Non-pigmented ciliary epithelial cell (primary cell): Measurements from ENCODE around the gene DRAM1.
A peak's percentile ranks its signal among the peaks of the same experiment; 100 is the strongest.
"Not testable (repeated sequence)": the region's sequence is repeated elsewhere in the genome, so short reads cannot be mapped to it uniquely, and the experiment has no call there.

Experiments used
- DNase-seq: peaks from one replicate; pipeline ENCODE4 v3.0.0-alpha.2; 2010; ENCODE audit warnings: low read depth

Gene DRAM1, protein sequence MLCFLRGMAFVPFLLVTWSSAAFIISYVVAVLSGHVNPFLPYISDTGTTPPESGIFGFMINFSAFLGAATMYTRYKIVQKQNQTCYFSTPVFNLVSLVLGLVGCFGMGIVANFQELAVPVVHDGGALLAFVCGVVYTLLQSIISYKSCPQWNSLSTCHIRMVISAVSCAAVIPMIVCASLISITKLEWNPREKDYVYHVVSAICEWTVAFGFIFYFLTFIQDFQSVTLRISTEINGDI

DNA sequence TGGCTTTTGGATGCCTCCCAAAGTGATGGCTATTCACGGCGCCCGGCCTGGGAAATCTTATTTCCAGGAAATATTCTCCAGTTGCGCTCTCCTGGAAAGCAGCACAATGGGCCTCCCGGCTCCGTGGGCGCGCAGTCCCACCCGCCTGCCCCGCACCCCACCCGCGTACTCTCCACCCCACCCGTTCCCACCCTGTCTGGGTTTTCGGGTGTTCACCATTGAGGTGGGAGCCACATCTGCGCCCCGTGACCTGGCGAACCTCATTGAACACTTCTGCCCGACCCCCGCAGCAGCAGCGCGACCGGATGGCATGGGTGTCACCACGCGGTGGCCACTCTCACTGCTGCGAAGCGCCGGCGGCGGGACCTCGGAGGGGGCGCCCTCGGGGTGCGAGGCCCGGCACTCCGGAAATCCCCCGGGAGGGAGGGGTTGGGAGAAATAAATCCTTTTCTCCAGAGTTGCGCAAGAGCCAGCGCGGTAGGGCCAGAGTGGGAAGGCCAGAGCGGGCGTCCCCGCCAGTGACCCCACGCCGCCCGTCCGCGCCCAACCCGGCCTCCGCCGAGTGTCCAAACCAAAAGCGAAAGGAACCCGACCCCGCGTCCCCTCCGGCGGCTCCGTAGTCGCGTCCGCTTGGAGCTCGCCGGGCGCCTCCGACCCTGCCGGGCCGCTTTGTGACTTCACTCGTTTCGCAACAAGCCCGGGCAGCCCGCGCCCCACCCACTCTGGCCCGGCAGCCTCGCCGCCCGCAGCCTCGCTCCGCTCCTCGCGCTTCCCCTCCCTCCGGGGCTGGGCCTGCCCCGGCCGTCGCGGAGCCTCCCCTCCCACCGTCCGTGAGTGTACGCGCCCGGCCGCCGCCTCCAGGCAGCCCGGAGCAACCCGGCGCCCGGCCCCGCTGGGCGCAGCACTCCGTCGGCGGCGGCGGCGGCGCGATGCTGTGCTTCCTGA, at the start of gene DRAM1:
Gene DRAM1, plus strand, starts transcription at position 720 of the 945 bp plus-strand sequence. Its CDS starts 210 bp downstream, at position 930.
- DNase-seq: no peak

DNA sequence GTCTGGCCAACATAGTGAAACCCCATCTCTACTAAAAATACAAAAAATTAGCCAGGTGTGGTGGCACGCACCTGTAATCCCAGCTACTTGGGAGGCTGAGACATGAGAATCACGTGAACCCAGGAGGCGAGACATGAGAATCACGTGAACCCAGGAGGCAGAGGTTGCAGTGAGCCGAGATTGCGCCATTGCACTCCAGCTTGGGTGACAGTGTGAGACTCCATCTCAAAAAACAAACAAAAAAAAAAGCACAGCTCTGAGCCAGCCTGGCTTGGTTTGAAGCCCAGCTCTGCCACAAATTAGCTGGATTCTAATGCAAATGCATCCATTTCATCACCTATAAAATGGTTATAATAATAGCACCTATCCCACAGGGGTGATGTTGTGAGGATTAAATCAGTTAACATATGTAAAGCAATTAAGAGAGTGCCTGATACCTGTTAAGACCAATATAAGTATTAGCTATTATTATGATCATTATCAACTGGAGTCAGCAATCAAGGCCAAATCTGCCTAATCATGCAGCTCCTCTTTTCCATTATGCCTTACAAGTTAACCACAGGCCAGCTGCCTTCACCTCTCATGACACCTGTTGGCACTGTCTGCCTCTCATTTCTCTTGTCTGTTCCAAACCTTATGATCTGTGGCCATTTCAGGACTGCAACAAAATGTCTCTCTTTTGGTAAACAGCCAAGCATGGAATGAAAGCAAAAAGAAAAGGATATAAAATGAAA, 48.8 kb upstream of the DRAM1 start:
- DNase-seq: no peak

DNA sequence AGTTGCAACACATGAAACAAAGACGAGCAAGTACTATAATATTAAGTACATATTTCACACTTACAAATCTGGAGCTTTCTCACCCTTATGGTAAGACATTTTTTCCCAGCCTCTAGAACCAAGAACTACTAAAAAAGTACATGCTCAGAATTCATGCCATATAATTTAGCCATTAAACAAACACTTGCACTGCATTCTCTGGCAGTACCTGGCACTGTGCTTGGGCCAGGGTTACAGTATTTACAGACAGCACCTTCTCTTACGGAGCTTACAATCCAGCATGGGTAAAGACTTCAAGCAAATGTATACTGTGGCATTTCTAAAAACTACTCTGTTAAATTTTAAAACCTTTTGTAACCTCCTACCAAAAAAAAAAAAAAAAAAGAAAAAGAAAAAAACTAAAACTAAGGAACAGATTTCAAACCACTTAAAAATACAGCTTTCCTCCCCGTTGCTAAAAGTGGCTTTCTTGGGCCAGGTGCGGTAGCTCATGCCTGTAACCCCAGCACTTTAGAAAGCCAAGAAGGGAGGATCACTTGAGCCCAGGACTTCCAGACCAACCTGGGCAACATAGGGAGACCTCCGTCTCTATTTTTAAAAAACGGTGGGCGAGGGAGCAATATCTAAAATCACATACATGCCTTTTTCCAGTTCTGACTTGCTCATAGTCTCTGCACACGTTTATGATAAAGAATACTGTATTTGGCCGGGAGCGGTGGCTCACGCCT, 47.6 kb upstream of the DRAM1 start:
- DNase-seq: no peak

DNA sequence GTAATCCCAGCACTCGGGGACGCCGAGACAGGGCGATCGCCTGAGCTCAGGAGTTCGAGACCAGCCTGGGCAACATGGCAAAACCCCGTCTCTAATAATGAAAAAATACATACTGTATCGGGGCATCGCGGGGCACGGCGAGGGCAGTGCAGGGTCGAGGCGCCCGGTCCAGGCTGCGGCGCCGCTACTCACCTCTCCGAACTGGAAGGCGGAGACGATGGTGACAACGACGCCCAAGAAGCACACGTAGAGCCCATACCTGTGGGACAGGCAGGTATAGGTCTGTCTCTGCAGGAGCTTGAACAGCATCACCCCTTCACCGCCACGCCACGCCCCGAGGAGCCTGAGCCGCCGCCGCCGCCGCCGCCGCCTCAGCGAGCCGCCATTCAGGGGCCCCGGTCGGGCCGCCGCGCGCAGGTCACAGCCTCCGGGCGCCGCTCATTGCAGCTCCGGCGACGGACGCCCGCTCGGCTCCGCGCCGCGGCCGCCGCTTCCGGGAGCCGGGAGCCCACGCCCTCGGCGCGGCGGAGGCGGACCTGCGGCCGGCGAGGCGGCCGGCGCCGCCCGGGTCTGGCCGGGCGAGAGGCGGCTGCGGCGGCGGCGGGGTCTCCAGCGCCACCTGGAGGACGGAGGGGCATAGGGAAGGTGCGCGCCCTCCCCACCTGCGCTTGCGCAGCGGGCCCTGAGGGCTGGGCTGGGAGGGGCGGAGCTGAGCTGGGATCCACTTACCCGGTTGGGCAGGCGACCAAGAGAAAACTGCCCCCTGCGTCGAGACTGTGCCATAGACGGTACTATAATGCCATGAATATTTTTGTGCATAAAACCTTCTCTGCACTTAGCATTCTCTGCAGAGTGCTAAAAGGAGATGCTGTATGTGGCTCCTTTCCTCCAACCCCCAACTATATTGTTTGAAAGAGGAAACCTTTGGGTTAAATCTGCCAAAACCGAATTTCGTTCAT, 46.7 kb upstream of the DRAM1 start, which contains the start of gene GNPTAB:
Gene GNPTAB, minus strand, starts transcription at position 593 of the 959 bp plus-strand sequence. Its CDS starts 284 bp downstream, at position 309.
- peak; percentile 51 for DNase-seq

DNA sequence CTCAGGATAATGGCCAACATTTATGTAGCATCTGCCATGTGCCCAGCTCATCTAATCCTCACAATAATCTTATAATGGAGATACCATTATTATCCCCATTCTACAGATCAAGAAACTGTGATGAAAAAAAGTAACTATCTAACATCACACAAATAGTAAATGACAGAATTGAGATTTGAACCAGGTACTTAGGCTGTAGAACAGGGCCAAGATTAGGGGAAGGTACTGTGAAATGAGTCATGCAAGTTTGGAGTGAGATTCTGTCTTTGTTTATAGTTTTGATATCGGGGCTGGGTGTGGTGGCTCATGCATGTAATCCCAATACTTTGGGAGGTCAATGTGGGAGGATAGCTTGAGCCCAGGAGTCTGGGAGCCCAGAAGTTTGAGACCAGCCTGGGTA, 45.4 kb upstream of the DRAM1 start:
- DNase-seq: no peak

DNA sequence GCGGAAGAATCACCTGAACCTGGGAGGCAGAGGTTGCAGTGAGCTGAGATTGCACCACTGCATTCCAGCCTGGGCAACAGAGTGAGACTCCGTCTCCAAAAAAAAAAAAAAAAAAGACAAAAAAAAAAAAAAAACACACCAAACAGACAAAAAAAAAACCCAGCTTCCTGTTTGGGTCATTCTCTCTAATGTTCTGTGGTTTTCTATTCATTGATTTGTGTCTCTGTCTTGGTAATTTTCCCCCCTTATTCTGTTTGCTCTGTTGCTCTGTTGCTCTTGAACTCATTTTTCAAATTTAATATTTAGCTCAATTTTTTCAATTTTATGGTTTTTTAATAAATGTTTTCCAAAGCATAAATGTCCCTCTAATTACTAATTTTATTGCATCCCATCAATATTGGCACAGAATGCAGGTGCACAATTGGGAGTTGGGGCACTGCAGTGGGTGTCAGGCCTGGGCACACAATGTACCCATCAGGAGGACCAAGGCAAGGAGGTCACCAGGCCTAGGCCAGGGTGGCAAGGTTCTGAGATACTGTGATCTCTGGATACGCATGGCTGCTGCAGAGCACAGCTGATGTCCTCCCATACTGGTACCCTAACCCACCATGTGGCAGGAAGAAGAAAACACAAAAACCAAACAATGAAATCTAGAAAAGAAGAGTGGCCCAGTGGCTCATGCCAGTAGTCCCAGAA, 38.6 kb upstream of the DRAM1 start:
- DNase-seq: no peak

DNA sequence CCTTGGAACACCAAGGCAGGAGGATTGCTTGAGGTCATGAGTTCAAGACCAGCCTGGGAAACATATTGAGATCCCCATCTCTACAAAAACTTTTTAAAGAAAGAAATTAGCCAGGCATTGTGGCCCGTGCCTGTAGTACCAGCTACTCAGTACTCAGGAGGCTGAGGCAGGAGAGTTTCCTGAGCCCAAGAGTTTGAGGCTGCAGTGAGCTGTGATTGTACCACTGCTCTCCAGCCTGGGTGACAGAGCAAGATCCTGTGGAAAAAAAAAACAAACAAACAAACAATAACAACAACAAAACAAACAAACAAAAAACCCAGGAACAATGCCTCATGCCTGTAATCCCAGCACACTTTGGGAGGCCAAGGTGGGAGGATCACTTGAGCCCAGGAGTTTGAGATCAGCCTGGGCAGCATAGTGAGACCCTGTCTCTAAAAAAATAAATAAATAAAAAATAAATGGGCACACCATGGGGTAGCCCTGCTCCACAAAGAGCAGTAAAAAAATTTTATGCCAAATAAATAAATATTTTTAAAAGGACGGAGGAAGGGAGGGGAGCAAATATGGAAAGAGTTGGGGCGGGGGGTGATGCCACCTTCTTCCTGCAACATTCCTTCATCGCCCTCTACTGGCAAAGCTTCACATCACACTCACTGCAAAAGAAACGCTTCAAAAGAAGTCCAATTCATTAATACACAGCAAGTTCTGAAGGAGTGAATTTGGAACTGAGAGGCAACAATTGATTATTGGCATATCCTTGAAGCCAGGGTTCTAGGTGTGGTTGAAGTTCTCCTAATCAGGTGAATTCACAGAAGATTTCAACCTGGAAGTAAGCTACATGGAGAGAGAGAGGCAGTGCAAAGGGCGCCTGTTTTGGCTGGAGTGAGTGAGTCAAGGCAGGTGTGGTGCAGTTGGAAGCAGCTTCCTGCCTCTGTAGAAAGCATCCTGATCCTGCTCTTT, 37.8 kb upstream of the DRAM1 start:
- DNase-seq: peak; percentile 32

DNA sequence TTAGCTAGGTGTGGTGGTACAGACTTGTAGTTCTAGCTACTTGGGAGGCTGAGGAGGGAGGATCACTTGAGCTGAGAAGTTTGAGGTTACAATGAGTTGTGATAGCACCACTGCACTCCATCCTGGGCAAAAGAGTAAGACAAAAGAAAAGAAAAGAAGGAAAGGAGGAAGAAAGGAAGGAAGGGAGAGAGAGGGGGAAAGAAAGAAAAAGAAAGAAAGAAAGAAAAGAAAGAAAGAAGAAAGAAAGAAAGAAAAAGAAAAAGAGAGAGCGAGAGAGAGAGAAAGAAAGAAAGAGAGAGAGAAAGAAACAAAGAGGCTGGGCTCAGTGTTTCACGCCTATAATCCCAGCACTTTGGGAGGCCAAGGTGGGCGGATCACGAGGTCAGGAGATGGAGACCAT, 36.3 kb upstream of the DRAM1 start:
- no peak for DNase-seq

DNA sequence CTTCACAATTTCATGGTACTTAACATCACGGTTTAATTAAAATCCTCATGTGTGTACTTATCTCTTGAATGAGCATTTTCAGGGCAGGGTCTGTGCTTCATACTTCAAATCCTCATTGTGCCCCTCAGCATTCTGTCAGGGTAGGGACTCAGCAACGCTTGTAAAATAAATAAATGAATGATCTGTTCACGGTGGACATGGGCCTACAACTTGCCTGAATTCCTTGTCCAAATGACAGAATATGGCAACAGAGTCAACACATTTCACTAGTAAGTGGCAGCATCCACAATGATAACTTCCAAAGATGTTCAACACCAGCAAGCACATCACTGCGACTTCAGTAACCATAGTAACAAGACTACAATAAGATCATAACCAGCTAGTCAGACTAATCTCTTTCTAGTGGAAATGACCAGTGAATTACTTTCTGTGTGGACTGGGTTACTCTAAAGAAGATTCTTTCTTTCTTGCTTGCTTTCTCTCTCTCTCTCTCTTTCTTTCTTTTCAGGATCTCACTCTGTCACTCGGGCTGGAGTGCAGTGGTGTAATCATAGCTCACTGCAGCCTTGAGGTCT, 32.2 kb upstream of the DRAM1 start:
- DNase-seq: no peak

DNA sequence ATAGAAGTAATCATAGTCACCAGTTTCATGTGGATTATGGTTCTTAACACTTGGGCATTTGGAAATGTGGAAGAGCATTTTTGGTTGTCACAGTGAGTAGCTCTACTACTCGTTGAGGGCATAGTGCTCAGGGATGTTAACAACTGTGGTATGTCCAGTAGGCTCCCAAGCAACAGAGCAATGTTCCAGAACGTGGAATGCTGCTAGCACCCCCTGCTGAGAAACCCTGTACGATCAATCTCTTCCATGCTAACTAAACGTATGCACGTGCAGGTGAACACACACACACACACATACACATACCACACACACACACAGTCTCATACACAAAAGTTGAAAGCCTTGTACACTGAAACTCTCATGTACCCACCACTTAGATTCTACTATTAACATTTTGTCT, 30.1 kb upstream of the DRAM1 start:
- DNase-seq: no peak

DNA sequence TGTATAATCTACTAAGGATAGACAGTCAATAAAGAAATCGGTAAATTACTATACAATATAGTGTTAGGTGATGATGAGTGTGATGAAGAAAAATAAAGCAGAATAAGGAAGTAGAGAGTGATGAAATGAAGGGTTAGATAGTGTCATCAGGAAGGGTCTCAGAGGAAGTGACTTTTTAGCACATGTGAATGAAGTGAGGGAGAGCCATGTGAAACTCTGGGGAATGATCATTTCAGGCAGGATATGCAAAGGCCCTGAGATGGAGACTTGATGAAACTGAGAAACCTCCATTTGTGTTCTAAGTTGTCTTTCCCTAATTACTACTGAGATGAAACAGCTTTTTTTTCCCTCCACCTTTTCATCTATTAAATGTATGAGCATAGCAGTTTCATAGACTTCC, 27.2 kb upstream of the DRAM1 start:
- no peak for DNase-seq

DNA sequence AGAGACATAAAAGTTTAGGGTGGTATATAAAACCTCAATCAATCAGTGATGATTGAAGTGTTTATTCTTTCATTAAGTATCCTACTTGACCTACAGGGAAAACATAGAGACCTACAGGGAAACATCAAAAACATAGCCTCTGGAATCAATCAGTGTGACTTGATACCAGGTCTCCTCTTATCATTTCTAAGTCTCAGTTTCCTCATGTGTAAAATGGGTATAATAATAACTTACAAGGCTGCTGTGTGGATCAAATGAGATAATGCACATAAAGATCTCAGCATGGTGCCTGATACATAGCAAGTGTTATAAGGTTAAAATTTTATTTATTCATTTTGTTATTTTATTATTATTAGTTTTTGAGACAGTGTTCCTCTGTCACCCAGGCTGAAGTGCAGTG, 24.4 kb upstream of the DRAM1 start:
- DNase-seq: no peak

DNA sequence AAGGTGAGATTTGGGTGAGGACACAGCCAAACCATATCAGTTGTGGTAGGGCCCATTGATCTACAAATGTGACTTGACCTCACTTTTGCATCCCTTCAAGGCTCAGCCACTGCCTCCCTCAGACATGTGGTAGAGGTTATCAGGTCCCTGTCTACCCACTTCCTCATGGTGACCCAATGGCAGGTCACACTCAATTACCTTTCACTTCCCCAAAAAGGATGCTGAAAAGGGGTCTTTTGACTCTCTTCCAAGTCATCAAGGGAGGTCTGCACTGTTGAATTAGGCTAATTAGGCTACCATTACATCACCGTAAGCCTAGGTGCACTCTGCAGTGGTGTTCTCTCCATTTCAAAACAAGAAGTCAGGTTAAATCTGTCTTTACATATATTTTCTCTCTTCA, 22.6 kb upstream of the DRAM1 start:
- DNase-seq: no peak

DNA sequence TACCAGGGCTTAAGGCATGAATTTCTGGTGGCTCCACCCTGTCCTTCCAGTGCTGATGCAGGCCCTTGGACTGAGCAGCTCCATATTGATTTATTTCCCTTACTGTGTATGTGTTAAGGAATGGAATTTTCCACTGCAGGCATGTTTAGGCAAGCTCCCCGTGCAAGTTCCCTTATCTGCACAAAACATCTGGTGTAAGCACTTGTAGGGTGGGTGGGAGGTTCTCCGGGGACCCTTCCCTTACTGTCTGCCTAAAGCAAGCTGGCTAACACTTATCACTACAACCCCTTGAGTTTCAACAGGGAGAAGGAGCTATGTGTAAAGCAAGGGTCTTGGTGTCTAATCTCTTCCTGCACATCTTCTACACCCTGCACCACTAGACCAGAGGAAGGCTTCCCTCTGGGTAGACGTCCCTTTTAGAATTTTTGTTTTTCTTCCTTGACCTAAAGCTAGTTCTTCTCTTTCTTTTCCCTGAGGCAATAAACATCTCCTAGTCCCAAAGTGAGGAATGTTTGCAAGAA, 22.0 kb upstream of the DRAM1 start:
- no peak for DNase-seq

DNA sequence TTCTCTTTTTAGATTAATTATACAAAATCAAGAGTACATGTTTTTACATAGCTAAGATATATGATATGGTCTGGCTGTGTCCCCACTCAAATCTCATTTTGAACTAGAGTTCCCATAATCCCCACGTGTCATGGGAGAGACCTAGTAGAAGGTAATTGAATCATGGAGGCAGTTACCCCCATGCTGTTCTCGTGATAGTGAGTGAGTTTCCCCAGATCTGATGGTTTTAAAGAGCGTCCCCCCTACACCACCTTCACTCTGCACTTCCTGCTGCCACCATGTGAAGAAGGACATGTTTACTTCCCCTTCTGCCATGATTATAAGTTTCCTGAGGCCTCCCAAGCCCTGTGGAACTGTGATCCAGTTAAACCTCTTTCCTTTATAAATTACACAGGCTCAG, 21.4 kb upstream of the DRAM1 start:
- no peak for DNase-seq

DNA sequence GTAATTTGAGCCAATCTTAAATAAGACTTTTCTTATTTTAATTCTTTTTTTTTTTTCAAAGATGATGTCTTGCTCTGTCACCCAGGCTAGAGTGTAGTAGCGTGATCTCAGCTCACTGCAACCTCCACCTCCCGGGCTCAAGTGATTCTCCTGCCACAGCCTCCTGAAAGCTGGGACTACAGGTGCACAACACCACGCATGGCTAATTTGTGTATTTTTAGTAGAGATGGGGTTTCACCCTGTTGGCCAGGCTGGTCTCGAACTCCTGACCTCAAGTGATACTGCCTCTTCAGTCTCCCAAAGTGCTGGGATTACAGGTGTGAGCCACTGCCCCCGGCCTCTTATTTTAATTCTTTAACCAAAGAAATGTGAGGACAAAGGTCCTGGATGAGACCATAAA, 20.8 kb upstream of the DRAM1 start:
- not testable (repeated sequence) for DNase-seq

DNA sequence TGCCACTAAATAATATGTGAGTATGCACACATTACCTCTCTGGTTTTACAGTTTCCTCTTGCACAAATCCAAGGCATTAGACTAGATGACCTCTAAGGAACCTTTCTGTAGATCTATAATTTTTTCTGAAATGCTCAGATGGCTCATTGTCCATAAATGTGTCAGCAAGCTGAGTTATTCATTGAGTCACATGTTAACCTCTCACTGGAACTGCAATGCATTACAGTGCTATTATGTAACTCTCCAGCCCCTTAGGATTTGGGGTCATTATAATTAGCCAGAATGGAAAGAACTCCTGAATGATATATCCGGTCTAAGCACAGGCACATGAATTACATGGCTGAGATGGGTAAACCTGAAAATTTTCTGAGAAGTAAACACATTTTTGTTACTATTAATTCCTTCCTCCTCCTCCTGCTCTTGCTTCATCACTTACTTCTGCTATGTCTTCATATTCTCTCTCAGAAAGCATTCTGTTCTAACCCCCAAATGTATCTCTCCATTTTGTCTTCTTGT, 20.3 kb upstream of the DRAM1 start:
- DNase-seq: peak; percentile 74

DNA sequence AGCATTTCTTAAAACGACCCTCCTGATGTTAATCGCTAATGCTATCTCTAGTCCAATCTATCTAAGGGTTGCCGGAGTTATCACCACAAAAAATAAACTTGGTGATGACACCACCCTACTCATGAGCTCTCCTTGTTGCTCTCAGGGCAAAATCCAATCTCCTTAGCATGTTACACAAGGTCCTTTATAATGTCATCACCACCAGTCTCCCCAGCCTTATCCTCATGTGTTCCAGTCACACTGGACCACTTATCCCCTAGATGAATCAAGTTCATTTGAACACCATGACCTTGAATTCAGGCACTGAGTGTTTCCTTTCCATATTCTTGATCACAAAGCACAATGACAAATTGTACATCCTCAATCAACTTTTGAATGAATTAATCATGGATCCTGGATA, 19.0 kb upstream of the DRAM1 start:
- DNase-seq: no peak
